Measurements from ENCODE around the gene LRRC4B.

LRRC4B gene

GRCh38 chr19:50509366-50509765, 58.9 kb downstream of the LRRC4B start:
- no peak for DNase-seq
- Histone ChIP-seq H3K27me3 (ENCODE audit: insufficient read depth, low read depth, severe bottlenecking) (no peaks in the 10 kb centered on the region), H3K4me3 (ENCODE audit: low read depth, low read length) (no peak overlapping the region), H3K9me3 (ENCODE audit: severe bottlenecking) (no peaks in the 10 kb centered on the region), H3K36me3 (no peaks in the 10 kb centered on the region), H3K27ac (no peak overlapping the region)
- TF ChIP-seq CTCF (IDR thresholded peaks at IDR 0.05; ENCODE audit: low read depth, low read length) = no peak

- no peak for DNase-seq
- no peak for TF ChIP-seq CTCF (IDR thresholded peaks at IDR 0.05; ENCODE audit: low read depth, low read length)
- no peaks in the 10 kb centered on the region for H3K9me3 ChIP-seq (ENCODE audit: severe bottlenecking)
- H3K27me3 ChIP-seq (ENCODE audit: insufficient read depth, low read depth, severe bottlenecking) = no peaks in the 10 kb centered on the region
- no peak overlapping the region for H3K4me3 ChIP-seq (ENCODE audit: low read depth, low read length)
- no peaks in the 10 kb centered on the region for H3K36me3 ChIP-seq
- H3K27ac ChIP-seq = no peak overlapping the region
These were observed 59.4 kb downstream of the LRRC4B start for GRCh38 chr19:50508843-50509190.

DNA sequence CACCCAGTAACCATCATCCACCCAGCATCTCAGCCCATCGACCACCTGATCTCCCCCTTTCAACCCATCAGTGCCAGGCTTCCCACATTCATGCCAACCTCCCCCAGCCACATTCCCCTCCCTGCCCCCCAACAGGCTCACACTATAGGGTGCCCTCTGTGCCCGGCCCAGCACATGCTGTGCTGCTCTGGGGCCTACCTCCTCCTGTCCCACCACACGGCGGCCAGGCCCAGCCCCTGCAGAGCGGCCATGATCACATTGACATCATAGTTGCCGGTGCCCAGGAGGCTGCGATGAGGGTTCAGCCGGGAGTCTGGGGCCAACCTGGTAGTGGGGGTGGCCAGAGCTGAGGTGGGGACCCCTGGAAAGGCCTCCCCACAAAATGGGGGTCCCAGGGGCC, 60.9 kb downstream of the LRRC4B start:
- DNase-seq = no peak
- H3K27ac ChIP-seq = no peak overlapping the region
- no peaks in the 10 kb centered on the region for H3K9me3 ChIP-seq (ENCODE audit: severe bottlenecking)
- H3K4me3 ChIP-seq (ENCODE audit: low read depth, low read length) = no peak overlapping the region
- TF ChIP-seq CTCF (IDR thresholded peaks at IDR 0.05; ENCODE audit: low read depth, low read length) = no peak
- no peaks in the 10 kb centered on the region for H3K27me3 ChIP-seq (ENCODE audit: insufficient read depth, low read depth, severe bottlenecking)
- H3K36me3 ChIP-seq = no peaks in the 10 kb centered on the region

GRCh38 chr19:50506700-50507099, 61.5 kb downstream of the LRRC4B start:
- DNase-seq = no peak
- H3K36me3 ChIP-seq = no peaks in the 10 kb centered on the region
- H3K27ac ChIP-seq = no peak overlapping the region
- H3K27me3 ChIP-seq (ENCODE audit: insufficient read depth, low read depth, severe bottlenecking) = no peaks in the 10 kb centered on the region
- H3K9me3 ChIP-seq (ENCODE audit: severe bottlenecking) = no peaks in the 10 kb centered on the region
- H3K4me3 ChIP-seq (ENCODE audit: low read depth, low read length) = no peak overlapping the region
- TF ChIP-seq CTCF (IDR thresholded peaks at IDR 0.05; ENCODE audit: low read depth, low read length) = no peak

DNA sequence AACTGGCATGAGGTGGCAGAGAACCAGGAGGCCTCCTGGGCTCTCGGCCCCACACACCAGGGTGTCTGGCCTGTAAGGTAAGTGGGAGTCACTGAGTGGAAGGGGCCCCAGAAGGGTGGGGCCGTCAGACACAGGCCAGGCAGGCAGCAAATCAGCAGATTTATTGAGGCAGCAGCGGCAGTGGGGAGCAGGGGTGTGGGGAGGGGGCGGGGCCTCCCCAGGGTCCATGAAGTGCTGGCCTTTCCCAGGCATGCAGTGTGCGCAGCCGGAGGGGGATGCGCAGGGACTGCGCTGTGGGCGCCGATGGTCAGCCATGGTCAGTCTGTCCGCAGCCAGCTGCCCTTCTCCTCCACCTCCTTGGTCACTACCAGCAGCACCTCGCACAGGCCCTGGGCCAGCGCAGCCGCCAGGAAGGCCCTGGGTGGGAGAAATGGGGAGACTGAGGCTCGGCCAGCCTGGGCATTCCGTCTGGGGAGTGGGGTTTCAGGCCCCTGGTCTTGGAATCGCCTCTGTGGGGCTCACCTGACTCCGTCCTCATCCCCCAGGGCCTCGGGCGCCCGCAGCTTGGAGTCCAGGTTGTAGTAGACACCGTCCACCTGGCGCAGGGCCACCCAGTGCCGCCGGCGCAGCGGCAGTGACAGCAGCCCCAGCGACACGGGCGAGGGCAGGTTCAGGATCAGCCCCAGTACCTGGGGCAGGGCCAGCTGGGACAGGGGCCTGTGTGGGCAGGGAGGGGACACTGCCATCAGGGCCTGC, 62.2 kb downstream of the LRRC4B start:
- Histone ChIP-seq H3K27me3 (ENCODE audit: insufficient read depth, low read depth, severe bottlenecking) (no peaks in the 10 kb centered on the region), H3K36me3 (no peaks in the 10 kb centered on the region), H3K9me3 (ENCODE audit: severe bottlenecking) (no peaks in the 10 kb centered on the region), H3K4me3 (ENCODE audit: low read depth, low read length) (no peak overlapping the region), H3K27ac (no peak overlapping the region)
- DNase-seq = no peak
- no peak for TF ChIP-seq CTCF (IDR thresholded peaks at IDR 0.05; ENCODE audit: low read depth, low read length)
